ENCODE results near the gene SLC29A3. TPM values are rescaled to one million over a fixed set of nuclear protein-coding genes. Genes with fewer than 3 reads are reported as not detected.

The SLC29A3 gene
- total RNA-seq, 4 donors from 2014 or later = 0.87 to 3.1 (median 2.3) TPM

- no peak overlapping the region for H3K4me3 ChIP-seq
- no peak overlapping the region for H3K27ac ChIP-seq
- H3K4me1 ChIP-seq = peaks cover 0 to 29% (median 6%) of the 10 kb centered on the region in 3 donors
- DNase-seq = no peak
- no peaks in the 10 kb centered on the region for H3K27me3 ChIP-seq
- 71 to 89% methylated on average over 5 to 9 of the region's 10 CpGs for WGBS, 2 donors
- H3K9me3 ChIP-seq = no peaks in the 10 kb centered on the region
- intact Hi-C loops (cut with DNase I) = no loop called here
- H3K36me3 ChIP-seq = peaks cover 0 to 23% (median 0%) of the 10 kb centered on the region in 3 donors
- TF ChIP-seq POLR2A (IDR thresholded peaks at IDR 0.05) (no peak), CTCF (IDR thresholded peaks at IDR 0.05) (no peak)
Observed at GRCh38 chr10:71339796-71340589, 20.9 kb downstream of the SLC29A3 start.

DNA sequence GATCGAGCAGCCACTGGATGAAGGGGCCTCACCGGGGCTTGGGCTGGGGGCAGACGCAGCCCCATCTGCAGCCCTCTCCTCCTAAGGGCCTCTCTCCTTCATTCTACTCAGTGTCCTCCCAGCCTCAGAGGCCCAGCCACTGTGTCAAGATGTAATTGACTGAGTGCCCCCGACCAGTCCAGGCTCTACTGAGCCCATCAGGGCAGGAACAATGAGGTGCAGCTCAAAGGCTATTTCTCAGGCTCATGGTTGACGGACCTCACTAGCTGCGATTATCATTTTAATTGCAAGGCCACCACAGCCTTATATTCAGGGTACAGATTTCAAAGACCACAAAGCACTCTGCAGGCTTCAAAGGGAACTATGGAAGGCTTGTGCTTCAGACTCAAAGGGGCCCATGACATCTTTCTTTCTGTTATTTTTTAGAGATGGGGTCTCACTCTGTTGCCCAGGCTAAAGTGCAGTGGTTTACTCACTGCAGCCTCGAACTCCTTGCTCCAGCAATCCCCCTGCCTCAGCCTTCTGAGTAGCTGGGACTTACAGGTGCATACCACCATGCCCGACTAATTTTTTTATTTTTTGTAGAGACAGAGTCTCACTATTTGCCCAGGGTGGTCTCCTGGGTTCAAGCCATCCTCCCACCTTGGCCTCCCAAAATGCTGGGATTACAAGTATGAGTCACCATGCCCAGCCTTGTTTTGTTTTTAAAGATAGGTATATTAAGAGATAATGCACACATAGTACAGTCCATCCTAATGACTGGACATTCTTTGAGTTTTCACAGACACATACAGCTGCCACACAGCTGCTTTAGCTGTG, 23.7 kb downstream of the SLC29A3 start:
- 90 to 96% methylated on average over 7 to 8 of the region's 8 CpGs for WGBS, 2 donors
- no peaks in the 10 kb centered on the region for H3K27me3 ChIP-seq
- no peaks in the 10 kb centered on the region for H3K9me3 ChIP-seq
- peaks cover 0 to 23% (median 0%) of the 10 kb centered on the region in 3 donors for H3K36me3 ChIP-seq
- H3K4me1 ChIP-seq = peaks cover 0 to 29% (median 6%) of the 10 kb centered on the region in 3 donors
- H3K4me3 ChIP-seq = no peak overlapping the region
- no peak for DNase-seq
- no peak overlapping the region for H3K27ac ChIP-seq
- intact Hi-C loops (cut with DNase I) = no loop called here
- TF ChIP-seq POLR2A (IDR thresholded peaks at IDR 0.05) = no peak
- no peak for TF ChIP-seq CTCF (IDR thresholded peaks at IDR 0.05)

DNA sequence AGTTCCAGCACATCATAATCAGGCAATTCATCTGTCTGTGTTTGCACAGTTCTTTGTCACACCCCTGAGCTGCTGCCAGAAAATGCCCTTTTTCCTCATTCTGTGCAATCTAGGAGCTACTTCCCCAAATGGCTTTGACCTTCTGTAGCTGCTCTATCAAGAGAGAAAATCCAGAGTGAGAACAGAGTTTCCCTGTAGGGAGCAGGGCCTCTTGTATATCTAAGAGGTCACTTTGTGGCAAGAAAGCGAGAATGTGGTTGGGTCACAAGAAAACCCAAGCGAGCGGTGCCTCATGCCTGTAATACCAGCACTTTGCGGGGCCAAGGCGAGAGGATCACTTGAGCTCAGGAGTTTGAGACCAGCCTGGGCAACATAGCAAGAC, 24.3 kb downstream of the SLC29A3 start:
- no peak for DNase-seq
- H3K9me3 ChIP-seq = no peaks in the 10 kb centered on the region
- TF ChIP-seq POLR2A (IDR thresholded peaks at IDR 0.05) (no peak), CTCF (IDR thresholded peaks at IDR 0.05) (no peak)
- WGBS, 2 donors = 75 to 92% methylated on average over 5 of the region's 5 CpGs
- intact Hi-C loops (cut with DNase I) = no loop called here
- no peaks in the 10 kb centered on the region for H3K27me3 ChIP-seq
- peaks cover 0 to 29% (median 6%) of the 10 kb centered on the region in 3 donors for H3K4me1 ChIP-seq
- H3K36me3 ChIP-seq = peaks cover 0 to 18% (median 0%) of the 10 kb centered on the region in 3 donors
- no peak overlapping the region for H3K27ac ChIP-seq
- H3K4me3 ChIP-seq = no peak overlapping the region

DNA sequence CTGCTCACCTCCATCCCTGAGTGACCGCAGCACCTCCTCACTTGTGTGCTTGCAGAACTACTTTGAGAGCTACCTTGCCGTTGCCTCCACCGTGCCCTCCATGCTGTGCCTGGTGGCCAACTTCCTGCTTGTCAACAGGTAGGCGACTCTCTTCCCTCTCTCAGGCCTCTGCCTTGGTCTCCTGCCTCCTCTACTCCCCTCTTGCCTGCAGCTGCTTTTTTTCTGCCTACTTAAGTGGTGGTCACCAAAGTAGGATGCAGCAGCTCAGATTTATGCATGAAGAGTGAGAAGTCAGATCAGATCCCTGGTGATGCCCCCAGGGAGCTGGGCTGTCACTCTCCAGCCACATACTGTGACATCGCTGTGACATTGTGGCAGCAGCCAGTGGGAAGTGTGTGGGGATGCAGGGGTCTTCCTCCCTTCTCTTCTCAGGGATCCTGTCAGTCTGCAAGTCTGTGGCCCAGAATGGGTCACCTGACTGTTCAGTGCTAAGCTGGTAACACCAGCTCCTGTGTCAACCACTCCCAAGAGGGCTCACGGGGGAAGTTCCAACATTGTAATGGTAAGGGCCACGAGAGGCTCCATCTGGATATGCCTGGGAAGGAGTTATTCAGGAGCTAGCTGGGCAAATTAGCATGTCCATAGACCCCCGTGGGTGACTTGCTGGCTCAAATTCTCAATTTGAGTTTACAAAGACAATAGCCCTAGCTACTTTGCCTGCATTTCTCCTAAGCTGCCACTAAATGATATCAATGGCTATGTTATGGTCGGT, 25.3 kb downstream of the SLC29A3 start:
- WGBS, 2 donors = 78 to 87% methylated on average over 8 to 9 of the region's 9 CpGs
- H3K27ac ChIP-seq = no peak overlapping the region
- no peaks in the 10 kb centered on the region for H3K27me3 ChIP-seq
- intact Hi-C loops (cut with DNase I) = no loop called here
- no peaks in the 10 kb centered on the region for H3K9me3 ChIP-seq
- DNase-seq = no peak
- no peak overlapping the region for H3K4me3 ChIP-seq
- TF ChIP-seq POLR2A (IDR thresholded peaks at IDR 0.05) (no peak), CTCF (IDR thresholded peaks at IDR 0.05) (no peak)
- H3K4me1 ChIP-seq = peaks cover 0 to 29% (median 6%) of the 10 kb centered on the region in 3 donors
- H3K36me3 ChIP-seq = peaks cover 0 to 8% (median 0%) of the 10 kb centered on the region in 3 donors
